GM12878 (cell line): ENCODE data around the gene ANO6. TPM values are rescaled to one million over a fixed set of nuclear protein-coding genes. Genes with fewer than 3 reads are reported as not detected.

Source experiments
- ATAC-seq: fragments of 200-7000 bp; cut with Tn5 transposase; 3 replicates; pipeline ENCODE4 v1.9.1; 2020; ENCODE audit warnings: mild to moderate bottlenecking, moderate library complexity
- BruUV-seq: library from RNA; stranded (reverse); fragments of 400-500 nt; replicated peaks from 2 replicates; lab custom pipeline; 2021; lab: Mats Ljungman, UMichigan
- CTCF ChIA-PET: fragments of 300-600 bp; sonication (Branson Sonifier 250); formaldehyde crosslinking; extraction: SDS; loops from one replicate; lab custom pipeline; 2021; ENCODE audit warnings: inconsistent platforms; lab: Yijun Ruan, JAX
- POLR2A ChIA-PET: fragments of 350-600 bp; formaldehyde crosslinking; extraction: SDS; loops from one replicate; lab custom pipeline; 2021; ENCODE audit warnings: inconsistent platforms; lab: Charles Lee
- RAD21 ChIA-PET: fragments of 300-600 bp; sonication (Branson Sonifier 250); formaldehyde crosslinking; loops from one replicate; lab custom pipeline; 2023; ENCODE audit warnings: antibody characterized with exemption; ENCODE audit not compliant: unreplicated experiment; lab: Charles Lee
- SMC1A ChIA-PET: fragments of 300-600 bp; sonication (Branson Sonifier 250); formaldehyde crosslinking; loops from one replicate; lab custom pipeline; 2023; ENCODE audit not compliant: unreplicated experiment, uncharacterized antibody; lab: Charles Lee
- DNase-seq: peaks from one replicate; pipeline ENCODE4 v3.0.0-alpha.2; 2011; ENCODE audit warnings: low read depth, low spot score
- FAIRE-seq: peaks from 3 replicates; lab custom pipeline; 2011; peaks lifted over from hg19 to GRCh38; lab: Jason Lieb, UNC
- H2AFZ ChIP-seq: 2 replicates; pipeline ENCODE4 v1.6.0; 2011; ENCODE audit warnings: low read depth, low read length, control low read depth; ENCODE audit not compliant: control insufficient read depth
- H3K27ac ChIP-seq: 2 replicates; pipeline ENCODE4 v1.5.1; 2011; ENCODE audit warnings: control low read depth; ENCODE audit not compliant: control insufficient read depth, insufficient read depth
- H3K27me3 ChIP-seq, 2 experiments: replicated peaks in 1 of 2; 2 replicates each; pipeline versions ENCODE4 v1.6.0 to v1.6.1; 2011; ENCODE audit warnings: low read length in 1 of 2; ENCODE audit not compliant: control insufficient read depth in 2 of 2, insufficient read depth in 2 of 2
- H3K36me3 ChIP-seq, 2 experiments: 2 replicates each; pipeline ENCODE4 v1.5.1; 2011; ENCODE audit warnings: low read length in 1 of 2; ENCODE audit not compliant: control insufficient read depth in 2 of 2, insufficient read depth in 2 of 2
- H3K4me1 ChIP-seq: 2 replicates; pipeline ENCODE4 v1.6.1; 2011; ENCODE audit warnings: mild to moderate bottlenecking, low read length, moderate library complexity, mixed read lengths; ENCODE audit not compliant: control insufficient read depth, insufficient read depth
- H3K4me2 ChIP-seq: 2 replicates; pipeline ENCODE4 v1.6.0; 2011; ENCODE audit warnings: control low read depth; ENCODE audit not compliant: control insufficient read depth, insufficient read depth
- H3K4me3 ChIP-seq: fragments of 200-600 bp; sonication (generic); 2 replicates; pipeline ENCODE4 v1.5.1; 2016
- H3K79me2 ChIP-seq: 2 replicates; pipeline ENCODE4 v1.6.0; 2011; ENCODE audit warnings: low read length; ENCODE audit not compliant: control insufficient read depth, insufficient read depth
- H3K9ac ChIP-seq: 2 replicates; pipeline ENCODE4 v1.8.0; 2011; ENCODE audit warnings: low read length, control low read depth, mixed read lengths; ENCODE audit not compliant: control insufficient read depth, insufficient read depth
- H3K9me3 ChIP-seq: replicated peaks from 3 replicates; pipeline ENCODE4 v1.5.1; 2011; ENCODE audit warnings: mild to moderate bottlenecking, low read length; ENCODE audit not compliant: control insufficient read depth, insufficient read depth
- H4K20me1 ChIP-seq: 2 replicates; pipeline ENCODE4 v1.6.0; 2011; ENCODE audit not compliant: control insufficient read depth, insufficient read depth
- CREM ChIP-seq: IDR thresholded peaks from 2 replicates; pipeline ENCODE4 v1.6.1; 2014; ENCODE audit warnings: antibody characterized with exemption, low read depth
- EP300 ChIP-seq, 2 experiments: fragments of 150-350 bp in 1 of 2; IDR thresholded peaks; 2 replicates each; pipeline ENCODE4 v1.6.1; 2011 to 2012; ENCODE audit warnings: low read depth in 2 of 2, low read length in 2 of 2, borderline replicate concordance in 1 of 2, improper control_type of control experiment in 1 of 2, inconsistent platforms in 1 of 2; ENCODE audit not compliant: control insufficient read depth in 1 of 2
- GATAD2B ChIP-seq: fragments of 450-650 bp; conservative IDR thresholded peaks from 2 replicates; pipeline ENCODE4 v1.6.1; 2017; ENCODE audit warnings: low read depth, mild to moderate bottlenecking, moderate library complexity
- IRF4 ChIP-seq: IDR thresholded peaks from 2 replicates; pipeline ENCODE4 v1.6.1; 2011; ENCODE audit warnings: low read depth, low read length
- NFIC ChIP-seq: IDR thresholded peaks from 2 replicates; pipeline ENCODE4 v1.6.1; 2012; ENCODE audit warnings: low read depth, mild to moderate bottlenecking, inconsistent platforms, low read length, moderate library complexity
- SPI1 ChIP-seq: IDR thresholded peaks from 2 replicates; pipeline ENCODE4 v1.6.1; 2011; ENCODE audit warnings: low read depth, mild to moderate bottlenecking, low read length, moderate library complexity, borderline replicate concordance; ENCODE audit not compliant: insufficient read depth
- ZNF207 ChIP-seq: fragments of 450-650 bp; IDR thresholded peaks from 2 replicates; pipeline ENCODE4 v1.6.1; 2014; ENCODE audit warnings: antibody characterized with exemption, mild to moderate bottlenecking, borderline replicate concordance
- ZZZ3 ChIP-seq: IDR thresholded peaks from 2 replicates; pipeline ENCODE4 v1.6.1; 2011; ENCODE audit warnings: low read depth; ENCODE audit not compliant: control insufficient read depth, insufficient read length
- WGBS: methylation state at CpG from one replicate; pipeline ENCODE4 v1.1.6; 2016; ENCODE audit warnings: low lambda C conversion rate; ENCODE audit not compliant: insufficient replicate concordance, insufficient coverage; ENCODE audit errors: missing lambda C conversion rate; 5-methylcytosine and 5-hydroxymethylcytosine counted together
- in situ Hi-C: fragments of 300-500 bp; cut with MboI; formaldehyde crosslinking; loops from 9 replicates; pipeline ENCODE4 v1.14.3; 2018; ENCODE audit warnings: mixed read lengths
- intact Hi-C: fragments of 100-400 bp; cut with micrococcal nuclease; formaldehyde crosslinking; loops from one replicate; pipeline ENCODE4 v1.14.2; 2022; ENCODE audit not compliant: unreplicated experiment
- polyA plus RNA-seq, 11 experiments: library from polyadenylated mRNA; depleted of rRNA in 4 of 11; unstranded in 6 of 11; stranded (reverse) in 5 of 11; fragments of >200 nt; fragmentation: Nextera tagmentation in 4 of 11; fragmentation: Illumina TruSeq in 1 of 11; extraction: Ambion mirVana in 4 of 11; extraction: Trizol in 1 of 11; gene quantifications; 1 replicate in 1 of 11; 2 replicates in 10 of 11; pipeline versions ENCODE4 v1.2.1 to v1.2.3, GENCODE V29; 2011 to 2016; ENCODE audit warnings: inconsistent platforms in 2 of 11, missing spikeins in 2 of 11, low read depth in 1 of 11
- total RNA-seq, 4 experiments: library from RNA; depleted of rRNA in 3 of 4; stranded (reverse); fragments of >200 nt in 3 of 4; fragmentation: Illumina TruSeq in 1 of 4; extraction: Trizol in 1 of 4; gene quantifications; 2 replicates each; pipeline versions ENCODE4 v1.2.1 to v1.2.3, GENCODE V29; 2013 to 2021
- TF ChIP-seq, protein P1 (sequence below): IDR thresholded peaks from 2 replicates; pipeline ENCODE4 v1.6.1; 2012; ENCODE audit warnings: low read length, inconsistent platforms
- TF ChIP-seq, protein P2 (sequence below), 3 experiments: IDR thresholded peaks in 2 of 3; conservative IDR thresholded peaks in 1 of 3; 2 replicates each; pipeline ENCODE4 v1.5.1; 2011; ENCODE audit warnings: low read depth in 3 of 3, low read length in 3 of 3, mild to moderate bottlenecking in 3 of 3, control low read depth in 2 of 3, moderate library complexity in 2 of 3, inconsistent platforms in 1 of 3, mixed read lengths in 1 of 3; ENCODE audit not compliant: control insufficient read depth in 2 of 3, insufficient read depth in 1 of 3; ENCODE audit errors: extremely low read depth in 1 of 3

Gene ANO6
- total and polyA plus RNA-seq, 10 of the 15 experiments (the other 5 are each of a cell fraction or from before 2014, with no cell fraction given), result 4.6 to 30.3 (median 26.0) TPM

DNA sequence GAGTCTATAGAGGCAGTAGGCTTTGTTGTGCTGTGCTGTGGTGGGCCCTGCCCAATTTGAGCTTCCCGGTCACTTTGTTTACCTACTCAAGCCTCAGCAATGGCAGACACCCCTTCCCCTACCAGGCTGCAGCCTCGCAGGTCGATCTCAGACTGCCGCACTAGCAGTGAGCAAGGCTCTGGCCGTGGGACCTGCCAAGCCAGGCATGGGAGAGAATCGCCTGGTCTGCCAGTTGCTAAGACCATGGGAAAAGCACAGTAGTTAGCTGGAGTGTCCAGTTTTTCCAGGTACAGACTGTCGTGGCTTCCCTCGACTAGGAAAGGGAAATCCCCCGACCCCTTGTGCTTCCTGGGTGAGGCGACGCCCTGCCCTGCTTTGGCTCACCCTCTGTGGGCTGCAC is 26.3 kb downstream of the ANO6 start:
- no peak overlapping the region for H2AFZ ChIP-seq
- TF ChIP-seq ZNF207 (no peak), GATAD2B (no peak), ZZZ3 (no peak)
- TF ChIP-seq, protein P1, sequence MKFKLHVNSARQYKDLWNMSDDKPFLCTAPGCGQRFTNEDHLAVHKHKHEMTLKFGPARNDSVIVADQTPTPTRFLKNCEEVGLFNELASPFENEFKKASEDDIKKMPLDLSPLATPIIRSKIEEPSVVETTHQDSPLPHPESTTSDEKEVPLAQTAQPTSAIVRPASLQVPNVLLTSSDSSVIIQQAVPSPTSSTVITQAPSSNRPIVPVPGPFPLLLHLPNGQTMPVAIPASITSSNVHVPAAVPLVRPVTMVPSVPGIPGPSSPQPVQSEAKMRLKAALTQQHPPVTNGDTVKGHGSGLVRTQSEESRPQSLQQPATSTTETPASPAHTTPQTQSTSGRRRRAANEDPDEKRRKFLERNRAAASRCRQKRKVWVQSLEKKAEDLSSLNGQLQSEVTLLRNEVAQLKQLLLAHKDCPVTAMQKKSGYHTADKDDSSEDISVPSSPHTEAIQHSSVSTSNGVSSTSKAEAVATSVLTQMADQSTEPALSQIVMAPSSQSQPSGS, result no peak
- SMC1A ChIA-PET, result no interaction called here
- no peaks in the 10 kb centered on the region for H4K20me1 ChIP-seq
- no TSS peak for BruUV-seq
- DNase-seq, result no peak
- ATAC-seq, result no peak
- no peaks in the 10 kb centered on the region for H3K27me3 ChIP-seq
- peaks cover 37% of the 10 kb centered on the region for H3K79me2 ChIP-seq
- H3K4me3 ChIP-seq, result no peak overlapping the region
- intact Hi-C loops (no loop called here), in situ Hi-C loops (no loop called here)
- CTCF ChIA-PET, result interaction anchor here (0.5 to 2.0 kb wide), 3 partner anchors 7 to 1475 kb away, joined by 3 to 5 read pairs (median 3); no protein-coding TSS in a partner anchor
- no peak for FAIRE-seq
- no peak overlapping the region for H3K9ac ChIP-seq
- H3K27ac ChIP-seq, result no peak overlapping the region
- peaks cover 2% of the 10 kb centered on the region; the same call in 2 of the 3 replicates for H3K9me3 ChIP-seq
- WGBS, result 98% methylated on average over 11 of the region's 11 CpGs
- no peak overlapping the region for H3K4me2 ChIP-seq
- POLR2A ChIA-PET, result no interaction called here
- peaks cover 0 to 2% of the 10 kb centered on the region in 2 experiments; a peak in 1 of 4 replicates for H3K36me3 ChIP-seq
- H3K4me1 ChIP-seq, result peaks cover 9% of the 10 kb centered on the region
- RAD21 ChIA-PET, result no interaction called here

DNA sequence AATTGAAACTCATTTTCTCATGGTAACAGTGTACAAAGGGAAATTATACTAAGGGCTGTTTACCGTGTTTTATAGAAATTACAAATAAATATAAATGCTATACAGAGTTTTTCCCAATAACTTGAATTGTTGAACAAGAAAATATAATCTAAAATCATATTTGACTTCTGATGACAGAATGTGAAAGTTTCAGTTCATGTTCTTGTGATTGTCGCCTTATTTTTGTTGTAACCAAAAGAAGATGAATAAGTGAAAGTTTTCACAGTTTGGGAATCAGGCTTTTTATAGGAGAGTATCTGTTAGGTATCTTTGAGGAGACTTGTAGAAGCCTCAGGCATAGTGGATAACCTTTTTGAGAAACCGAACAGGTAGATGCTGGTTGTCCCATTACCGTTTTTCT is 28.1 kb downstream of the ANO6 start:
- ChIA-PET RAD21 (no interaction called here), POLR2A (interaction anchor here (1.7 kb wide), 1 partner anchor 11 kb away, joined by 5 read pairs; no protein-coding TSS in a partner anchor), SMC1A (interaction anchor here (1.0 to 1.2 kb wide), 2 partner anchors 13 to 26 kb away, joined by 3 to 6 read pairs; no protein-coding TSS in a partner anchor), CTCF (no interaction called here)
- H4K20me1 ChIP-seq, result no peaks in the 10 kb centered on the region
- peak overlapping the region; percentile 29; the same call in 1 of the 2 replicates for H3K4me3 ChIP-seq
- H3K4me1 ChIP-seq, result peaks cover 9% of the 10 kb centered on the region
- in situ Hi-C loops, result no loop called here
- WGBS, result 2% methylated on average over 2 of the region's 4 CpGs
- H3K4me2 ChIP-seq, result peak overlapping the region; percentile 78
- H3K9me3 ChIP-seq, result peaks cover 6% of the 10 kb centered on the region; the same call in 2 of the 3 replicates
- H3K79me2 ChIP-seq, result peaks cover 48% of the 10 kb centered on the region
- H3K36me3 ChIP-seq, result peaks cover 0 to 2% of the 10 kb centered on the region in 2 experiments; a peak in 1 of 4 replicates
- intact Hi-C loops, result no loop called here
- BruUV-seq, result no TSS peak
- no peaks in the 10 kb centered on the region for H3K27me3 ChIP-seq
- DNase-seq (no peak), FAIRE-seq (no peak), ATAC-seq (peak; percentile 47)
- no peak overlapping the region for H3K9ac ChIP-seq
- H2AFZ ChIP-seq, result no peak overlapping the region
- H3K27ac ChIP-seq, result peak overlapping the region; percentile 72
- TF ChIP-seq SPI1 (peak; percentile 60; the same call in 1 of the 2 replicates), NFIC (peak; percentile 26; the same call in 1 of the 2 replicates), IRF4 (0 out of 2 replicates have a peak, but pooled peaks have one; percentile 27), GATAD2B (no peak), EP300 (IDR thresholded peaks at IDR 0.05; ENCODE audit: borderline replicate concordance in 1 of 2, control insufficient read depth in 1 of 2, low read depth in 2 of 2, low read length in 2 of 2) (0 out of 4 replicates have a peak, but pooled peaks of 1 of the 2 experiments have one; percentile 9), CREM (peak; percentile 26; the same call in 1 of the 2 replicates)
- TF ChIP-seq, protein P2, sequence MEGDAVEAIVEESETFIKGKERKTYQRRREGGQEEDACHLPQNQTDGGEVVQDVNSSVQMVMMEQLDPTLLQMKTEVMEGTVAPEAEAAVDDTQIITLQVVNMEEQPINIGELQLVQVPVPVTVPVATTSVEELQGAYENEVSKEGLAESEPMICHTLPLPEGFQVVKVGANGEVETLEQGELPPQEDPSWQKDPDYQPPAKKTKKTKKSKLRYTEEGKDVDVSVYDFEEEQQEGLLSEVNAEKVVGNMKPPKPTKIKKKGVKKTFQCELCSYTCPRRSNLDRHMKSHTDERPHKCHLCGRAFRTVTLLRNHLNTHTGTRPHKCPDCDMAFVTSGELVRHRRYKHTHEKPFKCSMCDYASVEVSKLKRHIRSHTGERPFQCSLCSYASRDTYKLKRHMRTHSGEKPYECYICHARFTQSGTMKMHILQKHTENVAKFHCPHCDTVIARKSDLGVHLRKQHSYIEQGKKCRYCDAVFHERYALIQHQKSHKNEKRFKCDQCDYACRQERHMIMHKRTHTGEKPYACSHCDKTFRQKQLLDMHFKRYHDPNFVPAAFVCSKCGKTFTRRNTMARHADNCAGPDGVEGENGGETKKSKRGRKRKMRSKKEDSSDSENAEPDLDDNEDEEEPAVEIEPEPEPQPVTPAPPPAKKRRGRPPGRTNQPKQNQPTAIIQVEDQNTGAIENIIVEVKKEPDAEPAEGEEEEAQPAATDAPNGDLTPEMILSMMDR (IDR thresholded peaks at IDR 0.05 in 2 of 3, conservative IDR thresholded peaks at IDR 0.05 in 1 of 3; ENCODE audit: control insufficient read depth in 2 of 3, extremely low read depth in 1 of 3, insufficient read depth in 1 of 3, low read depth in 3 of 3, low read length in 3 of 3), result no peak
